ENCODE data around the gene MICAL2. TPM values are rescaled to one million over a fixed set of nuclear protein-coding genes. Genes with fewer than 3 reads are reported as not detected.

Gene MICAL2
- total and polyA plus RNA-seq, 2 of the 13 experiments (the other 11 are each of a cell fraction or from before 2014, with no cell fraction given): 0.78 to 1.1 TPM

DNA sequence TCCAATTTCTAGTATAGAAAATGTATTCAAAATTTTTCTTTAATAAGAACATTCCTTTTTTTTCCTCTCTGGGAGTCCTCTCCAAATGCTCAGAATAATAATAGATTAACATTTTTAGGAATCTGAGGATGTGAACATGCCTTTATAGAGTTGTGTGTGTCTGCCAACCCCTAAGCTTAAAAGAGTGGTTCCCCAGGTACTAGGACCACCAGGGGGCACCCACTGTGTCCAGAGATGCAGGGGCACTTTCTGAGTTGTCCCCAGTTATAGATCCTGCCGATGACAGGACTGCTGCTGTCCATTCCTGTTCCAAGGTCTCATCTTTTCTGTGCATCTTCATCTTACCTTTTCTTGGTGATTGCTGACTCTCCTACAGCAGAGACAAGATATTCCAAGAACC is 27.0 kb upstream of the MICAL2 start:
- 20% methylated on average over 1 of the region's 1 CpG for WGBS (ENCODE audit: low lambda C conversion rate)
- Histone ChIP-seq H3K4me1 (ENCODE audit: insufficient read depth, low read length) (peaks cover 45% of the 10 kb centered on the region), H3K79me2 (ENCODE audit: insufficient read depth, low read length) (no peaks in the 10 kb centered on the region), H3K9ac (ENCODE audit: insufficient read depth, low read depth, low read length) (no peak overlapping the region), H3K4me3 (replicated peaks in 1 of 3; ENCODE audit: insufficient read depth in 1 of 3, low read depth in 2 of 3, low read length in 3 of 3) (no peak overlapping the region), H3K27me3 (ENCODE audit: control insufficient read depth in 1 of 2, insufficient read depth in 2 of 2, low read length in 2 of 2) (no peaks in the 10 kb centered on the region; a peak in 1 of 5 replicates), H3K9me3 (ENCODE audit: low read length) (no peaks in the 10 kb centered on the region), H3K27ac (ENCODE audit: extremely low read length, insufficient read depth, low read length) (no peak overlapping the region), H2AFZ (ENCODE audit: low read length) (no peak overlapping the region), H3K4me2 (ENCODE audit: low read depth, low read length) (no peak overlapping the region), H3K36me3 (replicated peaks in 1 of 2; ENCODE audit: control insufficient read depth in 1 of 2, insufficient read depth in 2 of 2, low read length in 2 of 2) (no peaks in the 10 kb centered on the region), H4K20me1 (ENCODE audit: insufficient read depth, low read length) (no peaks in the 10 kb centered on the region)
- DNase-seq (ENCODE audit: low spot score) (no peak), ATAC-seq (no peak), FAIRE-seq (no peak)
- no TSS peak for BruUV-seq (replicated peaks)
- POLR2A ChIA-PET: no interaction called here
- intact Hi-C loops (cut with micrococcal nuclease; ENCODE audit: unreplicated experiment) (loop anchor here (1.0 to 10.0 kb wide), 2 partner anchors 151 to 198 kb away; no protein-coding TSS in a partner anchor), in situ Hi-C loops (cut with HindIII; ENCODE audit: extremely low pct_ligation_motif_present, low pct_unique_long_range_greater_than_20kb) (no loop called here)
- TF ChIP-seq, protein P1, sequence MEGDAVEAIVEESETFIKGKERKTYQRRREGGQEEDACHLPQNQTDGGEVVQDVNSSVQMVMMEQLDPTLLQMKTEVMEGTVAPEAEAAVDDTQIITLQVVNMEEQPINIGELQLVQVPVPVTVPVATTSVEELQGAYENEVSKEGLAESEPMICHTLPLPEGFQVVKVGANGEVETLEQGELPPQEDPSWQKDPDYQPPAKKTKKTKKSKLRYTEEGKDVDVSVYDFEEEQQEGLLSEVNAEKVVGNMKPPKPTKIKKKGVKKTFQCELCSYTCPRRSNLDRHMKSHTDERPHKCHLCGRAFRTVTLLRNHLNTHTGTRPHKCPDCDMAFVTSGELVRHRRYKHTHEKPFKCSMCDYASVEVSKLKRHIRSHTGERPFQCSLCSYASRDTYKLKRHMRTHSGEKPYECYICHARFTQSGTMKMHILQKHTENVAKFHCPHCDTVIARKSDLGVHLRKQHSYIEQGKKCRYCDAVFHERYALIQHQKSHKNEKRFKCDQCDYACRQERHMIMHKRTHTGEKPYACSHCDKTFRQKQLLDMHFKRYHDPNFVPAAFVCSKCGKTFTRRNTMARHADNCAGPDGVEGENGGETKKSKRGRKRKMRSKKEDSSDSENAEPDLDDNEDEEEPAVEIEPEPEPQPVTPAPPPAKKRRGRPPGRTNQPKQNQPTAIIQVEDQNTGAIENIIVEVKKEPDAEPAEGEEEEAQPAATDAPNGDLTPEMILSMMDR (CRISPR knock-in tag; IDR thresholded peaks at IDR 0.05): peak; percentile 57
- TF ChIP-seq MYNN (CRISPR knock-in tag; IDR thresholded peaks at IDR 0.05; ENCODE audit: low read depth) (no peak), FOXP1 (IDR thresholded peaks at IDR 0.05) (no peak), FOXP1 (CRISPR knock-in tag; IDR thresholded peaks at IDR 0.05) (no peak), MAFG (CRISPR knock-in tag; IDR thresholded peaks at IDR 0.05) (no peak), ZBTB7A (CRISPR knock-in tag; IDR thresholded peaks at IDR 0.05) (no peak), ZNF354B (CRISPR knock-in tag; IDR thresholded peaks at IDR 0.05) (no peak), STAG1 (CRISPR knock-in tag; IDR thresholded peaks at IDR 0.05) (peak; percentile 52; the same call in 1 of the 2 replicates), ZNF780A (CRISPR knock-in tag; IDR thresholded peaks at IDR 0.05) (no peak), ATM (IDR thresholded peaks at IDR 0.05; ENCODE audit: borderline replicate concordance) (no peak), GLI4 (CRISPR knock-in tag; IDR thresholded peaks at IDR 0.05; ENCODE audit: borderline replicate concordance) (no peak), SMC3 (IDR thresholded peaks at IDR 0.05; ENCODE audit: low read length) (peak; percentile 59; the same call in 1 of the 2 replicates), U2AF1 (optimal IDR thresholded peaks at IDR 0.05; ENCODE audit: low read depth, low read length) (no peak), ZMYM3 (CRISPR knock-in tag; IDR thresholded peaks at IDR 0.05) (no peak), ZNF644 (CRISPR knock-in tag; IDR thresholded peaks at IDR 0.05; ENCODE audit: low read depth) (no peak)
- TF ChIP-seq, protein P2, sequence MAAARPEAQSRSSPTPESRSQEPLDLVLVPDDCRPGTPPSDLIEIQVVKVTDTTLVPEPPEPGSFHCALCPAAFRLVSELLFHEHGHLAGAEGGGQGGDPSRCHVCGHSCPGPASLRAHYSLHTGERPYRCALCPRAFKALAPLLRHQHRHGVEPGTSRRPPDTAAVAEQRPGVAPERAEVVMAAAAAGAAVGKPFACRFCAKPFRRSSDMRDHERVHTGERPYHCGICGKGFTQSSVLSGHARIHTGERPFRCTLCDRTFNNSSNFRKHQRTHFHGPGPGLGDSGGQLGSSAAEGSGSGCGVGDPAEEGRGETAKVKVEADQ (CRISPR knock-in tag; IDR thresholded peaks at IDR 0.05; ENCODE audit: borderline replicate concordance): no peak
- CTCF ChIA-PET (ENCODE audit: low intra/inter-chr PET ratio, low total read pairs): interaction anchor here (0.7 to 1.0 kb wide), 3 partner anchors 153 to 199 kb away, joined by 3 to 6 read pairs (median 4); no protein-coding TSS in a partner anchor
